ENCODE results near the gene THADA. TPM values are rescaled to one million over a fixed set of nuclear protein-coding genes. Genes with fewer than 3 reads are reported as not detected.
A peak's percentile ranks its signal among the peaks of the same experiment; 100 is the strongest.

THADA gene
- total RNA-seq, 2 experiments from 2014 or later = 32.0 to 32.1 TPM

- DNase-seq (no peak), ATAC-seq (no peak)
- Mint-ChIP-seq H3K27ac (no peak overlapping the region), H3K9me3 (ENCODE audit: low read depth) (no peaks in the 10 kb centered on the region), H3K27me3 (no peaks in the 10 kb centered on the region), H3K4me1 (peaks cover 26% of the 10 kb centered on the region), H3K4me3 (no peak overlapping the region), H3K36me3 (peaks cover 27% of the 10 kb centered on the region)
- CTCF ChIA-PET = interaction anchor here (1.2 to 1.3 kb wide), 2 partner anchors 34 to 70 kb away, joined by 3 read pairs; no protein-coding TSS in a partner anchor
Measured at GRCh38 chr2:43507137-43507536, 88.7 kb downstream of the THADA start.

- no peaks in the 10 kb centered on the region for H3K27me3 Mint-ChIP-seq
- CTCF ChIA-PET = interaction anchor here (1.0 kb wide), 1 partner anchor 12 kb away, joined by 3 read pairs; no protein-coding TSS in a partner anchor
- H3K27ac Mint-ChIP-seq = no peak overlapping the region
- no peaks in the 10 kb centered on the region for H3K9me3 Mint-ChIP-seq (ENCODE audit: low read depth)
- ATAC-seq = no peak
- peaks cover 26% of the 10 kb centered on the region for H3K36me3 Mint-ChIP-seq
- no peak overlapping the region for H3K4me3 Mint-ChIP-seq
- H3K4me1 Mint-ChIP-seq = peaks cover 6% of the 10 kb centered on the region
- DNase-seq = no peak
Measured at GRCh38 chr2:43495727-43496126, 100.1 kb downstream of the THADA start.

GRCh38 chr2:43493954-43494353 is 101.9 kb downstream of the THADA start:
- Mint-ChIP-seq H3K36me3 (peaks cover 23% of the 10 kb centered on the region), H3K9me3 (ENCODE audit: low read depth) (no peaks in the 10 kb centered on the region), H3K27ac (no peak overlapping the region), H3K4me3 (no peak overlapping the region), H3K4me1 (peaks cover 2% of the 10 kb centered on the region), H3K27me3 (no peaks in the 10 kb centered on the region)
- DNase-seq (no peak), ATAC-seq (no peak)
- CTCF ChIA-PET = interaction anchor here (0.9 to 1.4 kb wide), 5 partner anchors 10 to 366 kb away, joined by 3 to 6 read pairs (median 3); no protein-coding TSS in a partner anchor

GRCh38 chr2:43491065-43491639 is 104.7 kb downstream of the THADA start:
- Mint-ChIP-seq H3K4me1 (peaks cover 12% of the 10 kb centered on the region), H3K27ac (no peak overlapping the region), H3K9me3 (ENCODE audit: low read depth) (no peaks in the 10 kb centered on the region), H3K27me3 (no peaks in the 10 kb centered on the region), H3K4me3 (no peak overlapping the region), H3K36me3 (peaks cover 2% of the 10 kb centered on the region)
- ATAC-seq = no peak
- CTCF ChIA-PET = interaction anchor here (0.7 to 1.1 kb wide), 2 partner anchors 364 to 544 kb away, joined by 3 read pairs; no protein-coding TSS in a partner anchor
- no peak for DNase-seq

GRCh38 chr2:43490252-43490786 is 105.5 kb downstream of the THADA start:
- Mint-ChIP-seq H3K27me3 (no peaks in the 10 kb centered on the region), H3K27ac (no peak overlapping the region), H3K9me3 (ENCODE audit: low read depth) (no peaks in the 10 kb centered on the region), H3K4me3 (no peak overlapping the region), H3K4me1 (peaks cover 13% of the 10 kb centered on the region), H3K36me3 (no peaks in the 10 kb centered on the region)
- ATAC-seq = no peak
- DNase-seq = no peak
- CTCF ChIA-PET = no interaction called here

- no peak overlapping the region for H3K4me3 Mint-ChIP-seq
- H3K36me3 Mint-ChIP-seq = no peaks in the 10 kb centered on the region
- no peak overlapping the region for H3K27ac Mint-ChIP-seq
- H3K9me3 Mint-ChIP-seq (ENCODE audit: low read depth) = no peaks in the 10 kb centered on the region
- CTCF ChIA-PET = interaction anchor here (0.7 to 0.8 kb wide), 2 partner anchors 89 to 154 kb away, joined by 3 read pairs; no protein-coding TSS in a partner anchor
- DNase-seq (no peak), ATAC-seq (no peak)
- H3K27me3 Mint-ChIP-seq = no peaks in the 10 kb centered on the region
- H3K4me1 Mint-ChIP-seq = peaks cover 19% of the 10 kb centered on the region
Measured at GRCh38 chr2:43488737-43489136, 107.1 kb downstream of the THADA start.

GRCh38 chr2:43486603-43487002 is 109.2 kb downstream of the THADA start:
- H3K27me3 Mint-ChIP-seq = no peaks in the 10 kb centered on the region
- no peak for ATAC-seq
- CTCF ChIA-PET = interaction anchor here (4.1 to 4.2 kb wide), 2 partner anchors 258 to 359 kb away, joined by 64 to 66 read pairs; partner anchors contain the start of gene ZFP36L2
- no peaks in the 10 kb centered on the region for H3K9me3 Mint-ChIP-seq (ENCODE audit: low read depth)
- DNase-seq = no peak
- H3K36me3 Mint-ChIP-seq = peaks cover 2% of the 10 kb centered on the region
- H3K4me1 Mint-ChIP-seq = peaks cover 36% of the 10 kb centered on the region
- H3K27ac Mint-ChIP-seq = no peak overlapping the region
- H3K4me3 Mint-ChIP-seq = no peak overlapping the region

- H3K27ac Mint-ChIP-seq = no peak overlapping the region
- H3K4me1 Mint-ChIP-seq = peaks cover 40% of the 10 kb centered on the region
- H3K36me3 Mint-ChIP-seq = peaks cover 12% of the 10 kb centered on the region
- DNase-seq = no peak
- no peaks in the 10 kb centered on the region for H3K9me3 Mint-ChIP-seq (ENCODE audit: low read depth)
- ATAC-seq = peak; percentile 61
- H3K27me3 Mint-ChIP-seq = no peaks in the 10 kb centered on the region
- CTCF ChIA-PET = interaction anchor here (0.6 to 4.2 kb wide), 51 partner anchors 9 to 673 kb away, joined by 3 to 66 read pairs (median 5); partner anchors contain the start of gene ZFP36L2
- H3K4me3 Mint-ChIP-seq = no peak overlapping the region
Measured at GRCh38 chr2:43484323-43484930, 111.4 kb downstream of the THADA start.

- Mint-ChIP-seq H3K4me1 (peaks cover 47% of the 10 kb centered on the region), H3K27ac (no peak overlapping the region), H3K36me3 (peaks cover 12% of the 10 kb centered on the region), H3K27me3 (no peaks in the 10 kb centered on the region), H3K4me3 (no peak overlapping the region), H3K9me3 (ENCODE audit: low read depth) (no peaks in the 10 kb centered on the region)
- DNase-seq = no peak
- ATAC-seq = peak; percentile 33
- CTCF ChIA-PET = interaction anchor here (0.8 to 4.2 kb wide), 8 partner anchors 22 to 669 kb away, joined by 3 to 66 read pairs (median 11); partner anchors contain the start of gene ZFP36L2
Measured at GRCh38 chr2:43482961-43483360, 112.9 kb downstream of the THADA start.

- Mint-ChIP-seq H3K27ac (no peak overlapping the region), H3K4me3 (no peak overlapping the region), H3K4me1 (peaks cover 47% of the 10 kb centered on the region), H3K27me3 (no peaks in the 10 kb centered on the region), H3K36me3 (peaks cover 15% of the 10 kb centered on the region), H3K9me3 (ENCODE audit: low read depth) (no peaks in the 10 kb centered on the region)
- ATAC-seq (no peak), DNase-seq (no peak)
- CTCF ChIA-PET = interaction anchor here (0.8 to 1.5 kb wide), 5 partner anchors 128 to 507 kb away, joined by 3 to 5 read pairs (median 4); no protein-coding TSS in a partner anchor
Measured at GRCh38 chr2:43481927-43482542, 113.8 kb downstream of the THADA start.

- Mint-ChIP-seq H3K27me3 (no peaks in the 10 kb centered on the region), H3K4me3 (no peak overlapping the region), H3K36me3 (peaks cover 15% of the 10 kb centered on the region), H3K4me1 (peaks cover 39% of the 10 kb centered on the region), H3K27ac (no peak overlapping the region), H3K9me3 (ENCODE audit: low read depth) (no peaks in the 10 kb centered on the region)
- CTCF ChIA-PET = interaction anchor here (1.1 to 1.5 kb wide), 2 partner anchors 129 to 350 kb away, joined by 3 to 4 read pairs; no protein-coding TSS in a partner anchor
- DNase-seq = no peak
- no peak for ATAC-seq
Measured at GRCh38 chr2:43480874-43481273, 115.0 kb downstream of the THADA start.

GRCh38 chr2:43478412-43479086 is 117.3 kb downstream of the THADA start:
- Mint-ChIP-seq H3K27ac (no peak overlapping the region), H3K36me3 (peaks cover 21% of the 10 kb centered on the region), H3K4me1 (peaks cover 32% of the 10 kb centered on the region), H3K4me3 (no peak overlapping the region), H3K9me3 (ENCODE audit: low read depth) (no peaks in the 10 kb centered on the region), H3K27me3 (no peaks in the 10 kb centered on the region)
- CTCF ChIA-PET = interaction anchor here (0.9 to 1.5 kb wide), 3 partner anchors 62 to 531 kb away, joined by 3 read pairs; no protein-coding TSS in a partner anchor
- ATAC-seq (no peak), DNase-seq (no peak)

- Mint-ChIP-seq H3K36me3 (peaks cover 16% of the 10 kb centered on the region), H3K27ac (no peak overlapping the region), H3K9me3 (ENCODE audit: low read depth) (no peaks in the 10 kb centered on the region), H3K4me3 (no peak overlapping the region), H3K27me3 (no peaks in the 10 kb centered on the region), H3K4me1 (peaks cover 12% of the 10 kb centered on the region)
- CTCF ChIA-PET = interaction anchor here (0.8 to 1.5 kb wide), 4 partner anchors 8 to 530 kb away, joined by 3 to 6 read pairs (median 4); no protein-coding TSS in a partner anchor
- no peak for DNase-seq
- no peak for ATAC-seq
Measured at GRCh38 chr2:43475922-43476321, 119.9 kb downstream of the THADA start.

All from activated CD8-positive, alpha-beta memory T cell treated with anti-CD3 and anti-CD28 coated beads, Interleukin-2, amount 10 ng/mL, durations not matched to agents 7 days and 5 days (primary cell).